GM21576 (cell line): ENCODE data around the gene TRHDE.

Experiments
- ATAC-seq: cut with Tn5 transposase; IDR thresholded peaks from one replicate; pipeline ENCODE4 v1.9.1; 2021; ENCODE audit warnings: mild to moderate bottlenecking, moderate library complexity; ENCODE audit not compliant: unreplicated experiment

TRHDE gene, protein sequence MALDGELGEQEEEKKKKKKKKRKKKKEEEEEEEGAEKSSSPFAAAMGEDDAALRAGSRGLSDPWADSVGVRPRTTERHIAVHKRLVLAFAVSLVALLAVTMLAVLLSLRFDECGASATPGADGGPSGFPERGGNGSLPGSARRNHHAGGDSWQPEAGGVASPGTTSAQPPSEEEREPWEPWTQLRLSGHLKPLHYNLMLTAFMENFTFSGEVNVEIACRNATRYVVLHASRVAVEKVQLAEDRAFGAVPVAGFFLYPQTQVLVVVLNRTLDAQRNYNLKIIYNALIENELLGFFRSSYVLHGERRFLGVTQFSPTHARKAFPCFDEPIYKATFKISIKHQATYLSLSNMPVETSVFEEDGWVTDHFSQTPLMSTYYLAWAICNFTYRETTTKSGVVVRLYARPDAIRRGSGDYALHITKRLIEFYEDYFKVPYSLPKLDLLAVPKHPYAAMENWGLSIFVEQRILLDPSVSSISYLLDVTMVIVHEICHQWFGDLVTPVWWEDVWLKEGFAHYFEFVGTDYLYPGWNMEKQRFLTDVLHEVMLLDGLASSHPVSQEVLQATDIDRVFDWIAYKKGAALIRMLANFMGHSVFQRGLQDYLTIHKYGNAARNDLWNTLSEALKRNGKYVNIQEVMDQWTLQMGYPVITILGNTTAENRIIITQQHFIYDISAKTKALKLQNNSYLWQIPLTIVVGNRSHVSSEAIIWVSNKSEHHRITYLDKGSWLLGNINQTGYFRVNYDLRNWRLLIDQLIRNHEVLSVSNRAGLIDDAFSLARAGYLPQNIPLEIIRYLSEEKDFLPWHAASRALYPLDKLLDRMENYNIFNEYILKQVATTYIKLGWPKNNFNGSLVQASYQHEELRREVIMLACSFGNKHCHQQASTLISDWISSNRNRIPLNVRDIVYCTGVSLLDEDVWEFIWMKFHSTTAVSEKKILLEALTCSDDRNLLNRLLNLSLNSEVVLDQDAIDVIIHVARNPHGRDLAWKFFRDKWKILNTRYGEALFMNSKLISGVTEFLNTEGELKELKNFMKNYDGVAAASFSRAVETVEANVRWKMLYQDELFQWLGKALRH

GRCh38 chr12:72272091-72272661, at the start of gene TRHDE:
Gene TRHDE (plus strand): TSS chr12:72272370. CDS start chr12:72272644, 274 bp downstream.
- no peak for ATAC-seq

GRCh38 chr12:72226510-72226909, 45.7 kb upstream of the TRHDE start:
- no peak for ATAC-seq

DNA sequence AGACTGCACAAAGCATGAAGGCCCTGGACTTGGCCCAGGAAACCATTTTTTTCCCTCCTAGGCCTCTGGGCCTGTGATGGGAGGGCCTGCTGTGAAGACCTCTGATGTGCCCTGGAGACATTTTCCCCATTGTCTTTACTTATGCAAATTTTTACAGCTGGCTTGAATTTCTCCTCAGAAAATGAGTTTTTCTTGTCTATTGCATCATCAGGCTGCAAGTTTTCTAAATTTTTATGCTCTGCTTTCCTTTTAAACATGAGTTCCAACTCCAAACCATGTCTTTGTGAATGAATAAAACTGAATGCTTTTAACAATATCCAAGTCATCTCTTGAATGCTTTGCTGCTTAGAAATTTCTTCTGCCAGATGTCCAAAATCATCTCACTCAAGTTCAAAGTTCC, 43.7 kb upstream of the TRHDE start:
- ATAC-seq: no peak

DNA sequence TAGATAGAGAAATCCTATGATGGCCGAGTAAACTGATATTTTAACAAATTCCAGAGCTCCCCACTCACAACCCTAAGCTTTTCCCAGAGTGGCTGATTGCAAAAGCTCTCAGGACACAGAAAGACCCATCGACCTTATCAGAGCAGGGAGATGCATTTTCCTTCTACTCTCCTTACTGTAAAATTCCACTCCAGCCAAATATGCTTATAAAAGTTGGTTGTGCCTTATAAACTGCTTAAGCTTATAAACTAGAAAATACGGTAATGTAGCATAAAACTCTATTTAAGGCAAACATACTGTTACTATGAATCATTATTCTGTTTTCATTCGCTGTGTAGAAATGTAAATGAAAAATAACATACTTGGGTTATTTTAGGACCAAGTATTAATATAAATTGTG, 41.6 kb upstream of the TRHDE start:
- ATAC-seq: no peak

DNA sequence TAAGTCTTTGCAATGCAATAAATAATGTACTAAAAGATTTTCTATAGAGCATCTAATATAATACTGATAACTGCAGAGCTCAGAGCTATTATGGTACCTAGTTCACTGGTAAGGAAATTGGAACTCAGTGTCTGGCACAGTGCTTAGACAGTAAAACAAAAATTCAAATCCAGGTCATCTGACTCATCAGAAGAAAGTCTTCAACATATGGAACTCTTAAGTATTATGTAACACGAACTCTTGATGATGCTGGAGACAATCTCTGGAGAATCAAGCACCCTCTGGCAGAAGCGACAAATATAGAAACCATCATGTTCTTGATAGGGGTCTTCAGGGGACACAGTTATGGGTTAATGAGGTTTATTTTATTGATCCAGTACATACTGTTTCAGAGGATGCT, 37.3 kb upstream of the TRHDE start:
- no peak for ATAC-seq

DNA sequence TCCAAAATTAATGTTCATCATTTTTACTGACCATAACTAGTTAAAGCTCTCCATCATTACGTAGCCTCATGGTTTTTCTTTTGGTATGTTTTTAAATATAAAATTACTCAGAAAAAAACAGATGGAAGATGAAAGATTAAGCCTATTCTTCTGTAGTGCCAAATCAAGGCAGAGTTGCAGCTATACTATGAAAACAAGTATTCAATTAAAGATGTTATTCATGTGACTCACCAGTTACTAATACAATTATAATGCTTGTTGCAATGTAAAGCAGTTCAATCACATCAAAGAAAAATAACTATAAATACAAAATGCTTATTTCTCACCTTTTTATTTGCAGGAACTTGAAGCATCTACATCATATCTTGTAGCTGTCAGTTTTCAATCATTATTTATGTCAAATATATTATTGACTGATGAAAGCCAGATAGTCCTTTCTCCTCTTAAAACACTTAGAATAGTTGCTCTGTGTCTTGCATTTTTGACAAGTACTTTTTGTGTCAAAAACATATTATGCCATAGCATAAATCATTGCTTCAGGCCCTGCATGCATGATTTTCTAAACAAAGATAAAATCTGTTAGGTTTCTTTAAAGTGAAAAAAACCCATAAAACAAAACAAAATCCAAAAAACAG, 36.0 kb upstream of the TRHDE start:
- no peak for ATAC-seq

DNA sequence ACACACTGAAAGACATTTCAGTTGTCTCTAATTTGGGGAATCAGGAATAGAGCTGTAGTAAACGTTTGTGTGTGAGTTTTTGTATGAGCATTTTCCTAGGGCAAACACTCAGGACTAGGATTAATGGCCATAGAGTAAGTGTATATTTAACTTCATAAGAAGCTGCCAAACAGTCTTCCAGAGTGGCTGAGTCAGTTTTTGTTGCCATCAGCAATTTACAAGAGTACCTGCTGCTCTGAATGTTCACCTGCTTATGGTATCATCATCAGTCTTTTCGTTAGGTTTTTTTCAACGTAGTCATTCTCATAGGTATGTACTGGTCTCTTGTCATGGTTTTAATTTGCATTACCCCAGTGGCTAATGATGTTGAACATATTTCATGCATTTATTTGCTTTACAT, 30.6 kb upstream of the TRHDE start:
- ATAC-seq: no peak

- ATAC-seq: no peak
These were observed 29.2 kb upstream of the TRHDE start for GRCh38 chr12:72242946-72243345.

DNA sequence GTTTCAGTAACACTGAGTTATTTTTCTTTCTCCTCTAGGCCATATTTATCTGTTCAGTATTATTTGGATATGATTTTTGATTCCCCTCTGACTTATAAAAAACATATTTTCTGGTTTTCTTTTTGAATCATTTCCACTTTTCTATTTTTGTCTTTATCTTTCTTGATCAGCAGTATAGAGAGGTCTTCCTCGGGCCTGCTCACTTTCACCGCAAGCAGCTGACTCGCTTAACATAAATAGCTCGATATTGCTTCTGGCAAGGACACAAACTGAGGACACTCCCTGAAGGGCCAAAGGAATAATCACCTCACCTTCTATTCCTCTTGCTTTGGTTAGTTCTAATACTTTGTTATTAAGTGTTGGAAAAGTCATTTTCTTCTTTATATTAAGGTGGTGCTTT, 25.8 kb upstream of the TRHDE start:
- no peak for ATAC-seq

DNA sequence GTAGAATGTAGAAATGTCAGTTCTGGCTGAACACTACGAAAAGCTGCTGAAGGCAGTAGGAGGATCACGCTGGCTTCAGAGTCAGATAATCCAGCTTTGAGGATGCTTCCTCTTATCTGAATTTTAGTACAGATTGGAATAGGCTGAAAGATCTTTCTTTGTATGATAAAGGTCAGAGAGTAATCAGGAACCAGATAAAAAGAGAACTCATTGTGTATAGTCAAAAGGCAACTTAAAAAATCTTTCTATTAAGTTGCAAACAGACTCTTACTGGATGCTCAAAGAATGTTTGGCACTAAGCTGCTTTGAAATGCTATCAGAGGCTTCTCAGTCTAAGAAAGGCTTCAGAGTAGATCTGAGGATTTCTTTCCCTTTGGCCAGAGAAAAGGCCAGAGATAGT, 21.8 kb upstream of the TRHDE start:
- ATAC-seq: no peak

DNA sequence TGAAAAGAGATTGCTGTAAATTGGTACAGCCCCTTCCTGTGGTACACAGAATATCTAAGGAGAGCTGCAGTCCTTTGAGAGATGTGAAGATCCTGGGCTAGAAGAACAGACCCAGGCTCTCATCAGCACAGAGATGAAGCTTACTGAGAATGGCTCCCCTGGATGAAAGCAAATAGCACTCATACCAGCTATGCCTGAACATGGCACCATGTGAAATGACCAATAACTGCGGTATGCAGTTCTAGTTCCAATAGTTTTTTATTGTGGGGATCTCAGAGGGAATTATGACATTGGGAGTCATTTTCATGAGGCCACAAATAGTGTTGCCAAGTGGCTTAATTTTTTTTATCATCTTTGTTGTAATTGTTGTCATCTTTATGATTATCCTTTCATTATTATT, 15.4 kb upstream of the TRHDE start:
- no peak for ATAC-seq

DNA sequence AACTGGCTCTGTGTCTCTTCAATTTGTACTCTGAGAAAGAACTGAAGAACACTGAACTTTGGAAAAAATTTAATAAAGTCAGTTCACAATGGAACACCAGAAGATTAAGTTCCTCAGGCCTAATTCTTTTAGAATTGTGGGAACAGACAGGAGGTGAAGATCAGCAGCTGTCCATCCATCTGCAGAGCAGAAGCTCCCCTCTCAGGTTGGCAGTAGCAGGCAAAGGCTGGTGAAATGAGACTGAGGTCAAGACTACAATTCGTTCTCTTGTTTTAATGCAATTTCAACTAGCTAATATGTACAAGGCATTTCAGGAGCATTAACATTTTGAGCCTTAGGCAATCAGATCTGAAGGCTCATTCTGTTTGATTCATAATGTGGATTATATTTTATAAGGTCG, 10.3 kb upstream of the TRHDE start:
- ATAC-seq: no peak

GRCh38 chr12:72264548-72265175, 7.5 kb upstream of the TRHDE start:
- ATAC-seq: no peak

GRCh38 chr12:72267974-72268373, 4.2 kb upstream of the TRHDE start:
- ATAC-seq: no peak

- no peak for ATAC-seq
These were observed 3.8 kb upstream of the TRHDE start for GRCh38 chr12:72268386-72268785.

GRCh38 chr12:72269491-72269890, 2.7 kb upstream of the TRHDE start:
- no peak for ATAC-seq

DNA sequence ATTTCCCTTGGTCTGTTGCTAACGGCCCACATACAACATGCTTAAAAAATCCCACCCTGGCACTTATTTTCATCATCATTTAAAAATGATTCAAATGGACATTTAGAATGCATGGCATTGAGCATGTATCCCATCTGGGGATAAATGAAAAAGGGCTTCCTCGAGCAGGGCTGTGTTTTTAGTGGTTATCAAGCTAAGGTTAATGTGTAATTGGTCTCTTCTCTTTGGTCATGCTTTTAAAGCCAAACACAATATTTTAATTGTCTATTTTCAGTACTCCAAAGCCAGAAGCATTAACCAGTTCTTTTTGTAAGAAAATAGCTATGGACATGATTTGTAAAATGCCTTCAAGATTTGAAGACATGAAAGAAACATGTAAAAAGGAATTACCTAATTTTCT, 1.9 kb upstream of the TRHDE start:
- no peak for ATAC-seq

DNA sequence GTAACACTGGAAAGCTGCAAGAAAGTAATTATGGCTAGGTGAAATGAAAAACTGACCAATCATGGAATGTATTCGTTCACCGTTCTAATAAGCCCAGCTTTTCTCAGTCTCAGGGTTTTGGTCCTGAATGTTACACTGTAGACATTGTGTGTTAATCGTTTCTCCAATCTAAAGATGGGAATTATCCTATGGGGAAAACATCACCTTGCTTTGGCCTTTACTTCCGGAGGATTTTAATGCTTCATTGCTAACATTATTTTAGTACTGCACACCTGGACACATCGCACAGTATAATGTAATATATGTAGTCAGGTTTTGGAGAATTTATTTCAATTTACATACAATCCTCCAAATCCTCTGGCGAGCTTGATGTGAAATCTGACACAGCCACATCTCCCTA, 1.2 kb upstream of the TRHDE start:
- no peak for ATAC-seq

- no peak for ATAC-seq
These were observed 599 bp upstream of the TRHDE start for GRCh38 chr12:72271451-72272090.
